ENCODE results near the gene TRMO.

- TF ChIP-seq POLR2A (IDR thresholded peaks at IDR 0.05): no peak
- TF ChIP-seq, protein P1, sequence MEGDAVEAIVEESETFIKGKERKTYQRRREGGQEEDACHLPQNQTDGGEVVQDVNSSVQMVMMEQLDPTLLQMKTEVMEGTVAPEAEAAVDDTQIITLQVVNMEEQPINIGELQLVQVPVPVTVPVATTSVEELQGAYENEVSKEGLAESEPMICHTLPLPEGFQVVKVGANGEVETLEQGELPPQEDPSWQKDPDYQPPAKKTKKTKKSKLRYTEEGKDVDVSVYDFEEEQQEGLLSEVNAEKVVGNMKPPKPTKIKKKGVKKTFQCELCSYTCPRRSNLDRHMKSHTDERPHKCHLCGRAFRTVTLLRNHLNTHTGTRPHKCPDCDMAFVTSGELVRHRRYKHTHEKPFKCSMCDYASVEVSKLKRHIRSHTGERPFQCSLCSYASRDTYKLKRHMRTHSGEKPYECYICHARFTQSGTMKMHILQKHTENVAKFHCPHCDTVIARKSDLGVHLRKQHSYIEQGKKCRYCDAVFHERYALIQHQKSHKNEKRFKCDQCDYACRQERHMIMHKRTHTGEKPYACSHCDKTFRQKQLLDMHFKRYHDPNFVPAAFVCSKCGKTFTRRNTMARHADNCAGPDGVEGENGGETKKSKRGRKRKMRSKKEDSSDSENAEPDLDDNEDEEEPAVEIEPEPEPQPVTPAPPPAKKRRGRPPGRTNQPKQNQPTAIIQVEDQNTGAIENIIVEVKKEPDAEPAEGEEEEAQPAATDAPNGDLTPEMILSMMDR (IDR thresholded peaks at IDR 0.05): no peak
Measured at GRCh38 chr9:97895211-97895610, 27.1 kb downstream of the TRMO start.

All from Peyer's patch (tissue), 4 donors.